Rectal smooth muscle tissue (tissue), 1 donor: ENCODE measurements around the gene EPHA6.
"Not testable (repeated sequence)": the region's sequence is repeated elsewhere in the genome, so short reads cannot be mapped to it uniquely, and the experiment has no call there.

Source experiments
- H3K27ac ChIP-seq: one replicate; pipeline ENCODE4 v1.7.0; 2013; ENCODE audit warnings: low read depth, low read length, inconsistent platforms
- H3K27me3 ChIP-seq: one replicate; pipeline ENCODE4 v1.7.0; 2013; ENCODE audit warnings: low read length; ENCODE audit not compliant: control insufficient read depth, insufficient read depth
- H3K36me3 ChIP-seq: one replicate; pipeline ENCODE4 v1.7.0; 2013; ENCODE audit warnings: low read length; ENCODE audit not compliant: control insufficient read depth, insufficient read depth
- H3K4me1 ChIP-seq: one replicate; pipeline ENCODE4 v1.7.0; 2013; ENCODE audit warnings: low read length; ENCODE audit not compliant: control insufficient read depth, insufficient read depth
- H3K4me3 ChIP-seq: one replicate; pipeline ENCODE4 v1.7.0; 2013; ENCODE audit warnings: low read length
- H3K9ac ChIP-seq: one replicate; pipeline ENCODE4 v1.7.0; 2013; ENCODE audit warnings: low read length

Gene EPHA6

GRCh38 chr3:97276879-97277550 lies 462.6 kb downstream of the EPHA6 start:
- H3K36me3 ChIP-seq, H3K4me1 ChIP-seq, H3K9ac ChIP-seq, H3K27ac ChIP-seq, H3K27me3 ChIP-seq, H3K4me3 ChIP-seq: not testable (repeated sequence)

GRCh38 chr3:97277708-97278107 lies 463.3 kb downstream of the EPHA6 start:
- H3K4me1 ChIP-seq, result no peaks in the 10 kb centered on the region
- no peak overlapping the region for H3K27ac ChIP-seq
- no peak overlapping the region for H3K9ac ChIP-seq
- no peak overlapping the region for H3K4me3 ChIP-seq
- no peaks in the 10 kb centered on the region for H3K27me3 ChIP-seq
- no peaks in the 10 kb centered on the region for H3K36me3 ChIP-seq

GRCh38 chr3:97278506-97278905 lies 464.1 kb downstream of the EPHA6 start:
- no peak overlapping the region for H3K27ac ChIP-seq
- H3K9ac ChIP-seq, result no peak overlapping the region
- no peaks in the 10 kb centered on the region for H3K4me1 ChIP-seq

GRCh38 chr3:97291901-97292300 lies 477.5 kb downstream of the EPHA6 start:
- Histone ChIP-seq H3K36me3 (no peaks in the 10 kb centered on the region), H3K27me3 (no peaks in the 10 kb centered on the region), H3K9ac (no peak overlapping the region), H3K4me1 (no peaks in the 10 kb centered on the region), H3K27ac (no peak overlapping the region), H3K4me3 (no peak overlapping the region)

More at GRCh38 chr3:97278506-97278905, 464.1 kb downstream of the EPHA6 start:
- no peaks in the 10 kb centered on the region for H3K27me3 ChIP-seq
- no peak overlapping the region for H3K4me3 ChIP-seq
- H3K36me3 ChIP-seq, result no peaks in the 10 kb centered on the region

GRCh38 chr3:97293596-97294131 lies 479.3 kb downstream of the EPHA6 start:
- no peaks in the 10 kb centered on the region for H3K27me3 ChIP-seq
- H3K36me3 ChIP-seq, result no peaks in the 10 kb centered on the region
- H3K9ac ChIP-seq, result no peak overlapping the region
- H3K4me1 ChIP-seq, result no peaks in the 10 kb centered on the region
- H3K27ac ChIP-seq, result no peak overlapping the region
- H3K4me3 ChIP-seq, result no peak overlapping the region

GRCh38 chr3:97297032-97297431 lies 482.6 kb downstream of the EPHA6 start:
- Histone ChIP-seq H3K36me3 (no peaks in the 10 kb centered on the region), H3K4me3 (no peak overlapping the region), H3K27ac (no peak overlapping the region), H3K9ac (no peak overlapping the region), H3K4me1 (no peaks in the 10 kb centered on the region), H3K27me3 (no peaks in the 10 kb centered on the region)

- H3K27me3 ChIP-seq, result no peaks in the 10 kb centered on the region
- H3K9ac ChIP-seq, result no peak overlapping the region
- no peak overlapping the region for H3K27ac ChIP-seq
- no peak overlapping the region for H3K4me3 ChIP-seq
- no peaks in the 10 kb centered on the region for H3K4me1 ChIP-seq
- H3K36me3 ChIP-seq, result no peaks in the 10 kb centered on the region
Observed at GRCh38 chr3:97301114-97301513, 486.7 kb downstream of the EPHA6 start.

- no peaks in the 10 kb centered on the region for H3K27me3 ChIP-seq
- H3K4me3 ChIP-seq, result no peak overlapping the region
- H3K4me1 ChIP-seq, result no peaks in the 10 kb centered on the region
- H3K27ac ChIP-seq, result no peak overlapping the region
- no peaks in the 10 kb centered on the region for H3K36me3 ChIP-seq
- no peak overlapping the region for H3K9ac ChIP-seq
Observed at GRCh38 chr3:97306226-97306625, 491.8 kb downstream of the EPHA6 start.

- Histone ChIP-seq H3K27ac (no peak overlapping the region), H3K4me1 (no peaks in the 10 kb centered on the region), H3K27me3 (no peaks in the 10 kb centered on the region)
Observed at GRCh38 chr3:97338375-97338774, 524.0 kb downstream of the EPHA6 start.

GRCh38 chr3:97340940-97341339 lies 526.5 kb downstream of the EPHA6 start:
- no peak overlapping the region for H3K9ac ChIP-seq
- H3K4me3 ChIP-seq, result no peak overlapping the region
- H3K27me3 ChIP-seq, result no peaks in the 10 kb centered on the region
- H3K36me3 ChIP-seq, result no peaks in the 10 kb centered on the region
- no peak overlapping the region for H3K27ac ChIP-seq
- no peaks in the 10 kb centered on the region for H3K4me1 ChIP-seq

More at GRCh38 chr3:97338375-97338774, 524.0 kb downstream of the EPHA6 start:
- no peak overlapping the region for H3K4me3 ChIP-seq
- H3K9ac ChIP-seq, result no peak overlapping the region
- no peaks in the 10 kb centered on the region for H3K36me3 ChIP-seq

- H3K4me1 ChIP-seq, result no peaks in the 10 kb centered on the region
- H3K9ac ChIP-seq, result no peak overlapping the region
- H3K4me3 ChIP-seq, result no peak overlapping the region
- H3K27me3 ChIP-seq, result no peaks in the 10 kb centered on the region
- no peak overlapping the region for H3K27ac ChIP-seq
- no peaks in the 10 kb centered on the region for H3K36me3 ChIP-seq
Observed at GRCh38 chr3:97347780-97348179, 533.4 kb downstream of the EPHA6 start.

- no peaks in the 10 kb centered on the region for H3K36me3 ChIP-seq
- H3K27ac ChIP-seq, result no peak overlapping the region
- H3K4me1 ChIP-seq, result no peaks in the 10 kb centered on the region
- H3K4me3 ChIP-seq, result no peak overlapping the region
- no peaks in the 10 kb centered on the region for H3K27me3 ChIP-seq
- H3K9ac ChIP-seq, result no peak overlapping the region
Observed at GRCh38 chr3:97350971-97351370, 536.6 kb downstream of the EPHA6 start.

GRCh38 chr3:97353176-97353575 lies 538.8 kb downstream of the EPHA6 start:
- no peaks in the 10 kb centered on the region for H3K36me3 ChIP-seq
- no peaks in the 10 kb centered on the region for H3K27me3 ChIP-seq
- no peaks in the 10 kb centered on the region for H3K4me1 ChIP-seq
- H3K4me3 ChIP-seq, result no peak overlapping the region
- H3K9ac ChIP-seq, result no peak overlapping the region
- no peak overlapping the region for H3K27ac ChIP-seq
